ENCODE measurements around the gene FANCE. TPM values are rescaled to one million over a fixed set of nuclear protein-coding genes. Genes with fewer than 3 reads are reported as not detected.
A peak's percentile ranks its signal among the peaks of the same experiment; 100 is the strongest.

Gene FANCE
- polyA plus RNA-seq (ENCODE audit: insufficient read length in 4 of 4): 10 to 100 TPM in 1 of 4 donors, 1 to 10 TPM in 3; 7.1 to 12.5 (median 9.7) TPM

DNA sequence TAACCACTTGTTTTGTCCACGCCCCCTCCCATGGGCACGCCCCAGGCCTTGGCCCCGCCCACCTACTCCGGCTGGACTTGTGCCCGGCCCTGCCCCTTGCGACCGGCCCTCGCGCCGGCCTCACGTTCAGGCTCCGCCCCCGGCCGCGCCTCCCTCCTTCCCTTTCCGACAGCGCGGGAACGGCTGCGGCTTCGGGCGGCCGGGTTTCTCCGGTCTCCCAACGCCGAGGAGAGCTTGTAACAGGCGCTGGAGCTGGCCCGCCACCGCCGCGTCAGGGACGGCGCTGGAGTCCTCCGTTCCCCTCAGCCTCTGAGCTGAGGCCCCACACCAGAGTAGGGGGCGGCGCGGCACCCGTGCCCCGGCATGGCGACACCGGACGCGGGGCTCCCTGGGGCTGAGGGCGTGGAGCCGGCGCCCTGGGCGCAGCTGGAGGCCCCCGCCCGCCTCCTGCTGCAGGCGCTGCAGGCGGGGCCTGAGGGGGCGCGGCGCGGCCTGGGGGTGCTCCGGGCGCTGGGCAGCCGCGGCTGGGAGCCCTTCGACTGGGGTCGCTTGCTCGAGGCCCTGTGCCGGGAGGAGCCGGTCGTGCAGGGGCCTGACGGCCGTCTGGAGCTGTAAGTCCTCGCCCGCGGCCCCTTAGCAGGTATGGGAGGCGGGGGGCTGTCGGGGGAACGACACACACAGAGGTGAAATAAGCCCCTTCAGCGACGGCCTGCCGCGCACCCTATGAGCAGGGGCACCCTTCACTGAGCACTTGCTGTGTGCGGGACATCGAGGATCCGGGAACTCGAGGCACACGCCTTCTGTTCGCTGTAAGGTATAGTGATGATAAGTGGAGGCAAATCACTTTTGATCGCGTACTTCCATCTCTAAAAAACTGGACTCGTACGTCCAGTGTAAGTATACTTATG is at the start of gene FANCE:
Gene FANCE, plus strand, starts transcription at position 156 of the 908 bp plus-strand sequence. Its CDS starts 208 bp downstream, at position 364.
- peak; percentile 78 to 91 (median 87) for DNase-seq (ENCODE audit: low read depth in 4 of 4, low spot score in 3 of 4)

DNA sequence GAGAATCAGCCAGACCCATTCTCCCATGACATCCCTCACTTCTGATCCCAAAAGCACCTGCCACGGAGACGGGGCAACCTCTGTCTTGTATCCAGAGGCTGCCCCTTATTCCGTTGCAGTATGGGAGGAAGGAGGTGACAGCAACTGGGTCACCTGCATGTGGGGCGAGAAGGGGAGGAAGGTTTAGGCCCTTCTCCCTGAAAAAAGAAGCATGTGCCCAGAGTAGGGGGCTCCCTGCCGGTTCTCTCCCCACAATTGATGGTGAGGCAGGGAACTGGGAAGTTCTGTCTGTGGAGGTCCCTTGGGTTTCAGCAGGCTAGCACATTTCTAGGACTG is 49.3 kb upstream of the FANCE start:
- DNase-seq (ENCODE audit: low read depth in 4 of 4, low spot score in 3 of 4): no peak

DNA sequence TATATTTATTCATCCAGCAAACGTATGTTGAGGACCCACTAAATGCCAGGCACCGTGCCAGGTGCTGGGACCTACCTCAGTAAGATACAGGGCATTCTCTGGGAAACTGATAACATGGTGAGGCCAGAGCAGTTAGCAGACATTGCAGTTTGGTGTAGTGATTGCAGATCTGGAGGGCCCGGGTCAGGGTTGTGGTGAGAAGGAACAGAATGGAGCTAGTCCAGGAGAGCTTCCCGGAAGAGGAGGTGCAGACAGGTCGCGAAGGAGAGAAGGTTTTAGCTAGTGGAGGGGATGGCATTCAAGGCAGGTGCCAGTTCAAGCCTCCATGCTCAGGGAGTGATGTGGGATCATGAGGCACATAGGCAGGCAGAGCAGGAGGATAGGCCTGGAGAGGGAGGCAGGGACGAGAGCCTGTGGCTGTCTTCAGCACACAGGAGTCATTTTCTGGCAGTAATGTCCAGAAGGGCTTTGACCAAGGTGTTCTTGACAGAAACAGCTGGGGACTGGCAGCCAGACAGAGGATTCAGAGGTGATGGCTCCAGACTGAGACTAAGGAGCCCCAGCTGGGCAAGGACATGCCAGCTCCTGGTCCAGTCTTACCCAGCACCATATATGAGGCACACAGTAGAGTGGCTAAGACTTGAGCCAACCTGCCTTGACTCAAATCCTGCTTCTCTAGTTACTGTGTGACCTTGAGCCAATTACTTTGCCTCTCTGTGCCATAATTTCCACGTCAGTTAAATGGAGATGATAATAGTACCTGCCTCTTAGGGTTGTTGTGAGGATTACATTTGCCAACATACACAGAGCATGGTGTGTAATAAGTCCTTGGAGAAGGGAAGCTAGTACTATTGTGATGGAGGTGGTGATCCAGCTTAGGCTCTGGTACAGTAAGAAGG is 48.3 kb upstream of the FANCE start:
- DNase-seq (ENCODE audit: low read depth in 4 of 4, low spot score in 3 of 4): no peak

- DNase-seq (ENCODE audit: low read depth in 4 of 4, low spot score in 3 of 4): no peak
These were observed 45.2 kb upstream of the FANCE start for GRCh38 chr6:35406711-35407485.

DNA sequence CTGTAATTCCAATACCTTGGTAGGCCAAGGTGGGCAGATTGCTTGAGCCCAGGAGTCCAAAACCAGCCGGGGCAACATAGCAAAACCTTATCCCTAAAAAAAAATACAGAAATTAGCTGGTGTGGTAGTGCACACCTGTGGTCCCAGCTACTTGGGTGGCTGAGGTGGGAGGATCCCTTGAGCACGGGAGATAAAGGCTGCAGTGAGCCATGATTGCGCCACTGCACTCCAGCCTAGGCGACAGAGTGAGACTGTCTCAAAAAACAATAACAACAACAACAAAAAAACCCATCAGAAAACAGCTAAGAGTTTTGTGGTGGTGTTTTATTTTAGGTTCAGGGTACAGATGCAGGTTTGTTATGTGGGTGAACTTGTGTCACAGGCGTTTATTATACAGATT is 42.9 kb upstream of the FANCE start:
- DNase-seq (ENCODE audit: low read depth in 4 of 4, low spot score in 3 of 4): no peak

- no peak for DNase-seq (ENCODE audit: low read depth in 4 of 4, low spot score in 3 of 4)
These were observed 42.0 kb upstream of the FANCE start for GRCh38 chr6:35410131-35410530.

DNA sequence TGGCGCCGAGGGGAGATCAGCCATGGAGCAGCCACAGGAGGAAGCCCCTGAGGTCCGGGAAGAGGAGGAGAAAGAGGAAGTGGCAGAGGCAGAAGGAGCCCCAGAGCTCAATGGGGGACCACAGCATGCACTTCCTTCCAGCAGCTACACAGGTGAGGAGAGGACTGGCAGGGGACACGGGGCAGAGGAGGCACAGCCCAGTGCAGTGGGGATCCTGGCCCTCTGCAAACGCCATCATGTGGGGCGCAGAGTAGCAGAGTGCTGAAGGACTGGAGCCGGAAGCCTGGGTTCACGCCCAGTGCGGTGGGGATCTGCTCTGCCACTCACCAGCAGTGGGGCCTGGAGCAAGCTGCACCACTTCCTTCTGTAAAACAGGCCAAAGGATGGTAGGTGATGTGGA is 41.1 kb upstream of the FANCE start:
- DNase-seq (ENCODE audit: low read depth in 4 of 4, low spot score in 3 of 4): no peak

GRCh38 chr6:35412102-35412501 is 40.0 kb upstream of the FANCE start:
- no peak for DNase-seq (ENCODE audit: low read depth in 4 of 4, low spot score in 3 of 4)

- no peak for DNase-seq (ENCODE audit: low read depth in 4 of 4, low spot score in 3 of 4)
These were observed 38.2 kb upstream of the FANCE start for GRCh38 chr6:35413911-35414310.

- no peak for DNase-seq (ENCODE audit: low read depth in 4 of 4, low spot score in 3 of 4)
These were observed 36.9 kb upstream of the FANCE start for GRCh38 chr6:35415065-35415891.

- no peak for DNase-seq (ENCODE audit: low read depth in 4 of 4, low spot score in 3 of 4)
These were observed 34.0 kb upstream of the FANCE start for GRCh38 chr6:35417979-35418661.

DNA sequence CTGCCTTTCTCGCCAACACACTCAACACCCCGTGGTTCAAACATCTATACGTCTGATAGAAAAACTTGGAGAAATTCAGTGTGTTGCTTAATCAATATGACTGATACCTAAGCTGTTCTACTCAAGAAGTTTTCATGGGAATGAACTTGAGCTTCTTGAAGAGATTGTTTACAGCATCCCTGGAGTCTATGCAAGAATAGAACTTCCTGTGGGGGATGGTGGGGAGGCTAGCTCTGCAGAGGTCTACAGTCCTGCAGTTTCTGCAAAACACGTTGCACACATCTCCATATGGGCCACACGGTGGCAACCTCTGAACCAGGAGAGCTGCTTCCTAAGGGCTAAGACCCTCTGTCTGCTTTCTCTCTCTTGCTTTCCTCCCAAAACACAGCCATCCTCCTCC is 32.7 kb upstream of the FANCE start:
- no peak for DNase-seq (ENCODE audit: low read depth in 4 of 4, low spot score in 3 of 4)

DNA sequence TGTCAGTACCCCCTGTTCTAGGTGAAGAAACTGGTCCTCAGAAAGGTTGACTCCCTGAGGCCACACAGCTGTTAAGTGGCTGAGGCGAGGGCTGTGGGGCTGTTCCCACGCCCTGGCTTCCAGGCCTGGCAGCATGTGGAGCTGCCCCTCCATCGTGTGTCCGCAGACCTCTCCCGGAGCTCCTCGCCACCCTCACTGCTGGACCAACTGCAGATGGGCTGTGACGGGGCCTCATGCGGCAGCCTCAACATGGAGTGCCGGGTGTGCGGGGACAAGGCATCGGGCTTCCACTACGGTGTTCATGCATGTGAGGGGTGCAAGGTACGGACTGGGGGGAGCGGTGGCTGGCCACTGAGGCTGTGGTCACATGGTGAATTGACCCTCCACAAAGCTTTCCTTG is 32.2 kb upstream of the FANCE start:
- no peak for DNase-seq (ENCODE audit: low read depth in 4 of 4, low spot score in 3 of 4)

DNA sequence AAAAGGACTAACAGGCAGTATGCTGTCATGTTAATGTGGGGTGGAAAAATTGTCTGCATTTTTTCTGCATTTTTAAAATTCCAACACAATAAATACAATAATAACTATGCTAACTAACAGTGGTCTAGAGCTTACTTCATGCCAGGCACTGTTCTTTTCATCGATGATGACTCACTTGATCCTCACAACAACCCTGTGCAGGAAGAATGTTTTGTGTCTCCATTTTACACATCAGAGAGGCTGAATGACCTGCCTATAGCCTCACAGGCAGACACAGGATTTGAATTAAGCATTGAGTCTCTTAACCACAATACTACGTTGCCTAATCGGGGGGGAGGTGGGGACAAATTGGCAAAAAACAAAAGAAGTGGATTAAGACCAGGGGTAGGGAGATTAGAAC is 26.9 kb upstream of the FANCE start:
- DNase-seq (ENCODE audit: low read depth in 4 of 4, low spot score in 3 of 4): no peak

DNA sequence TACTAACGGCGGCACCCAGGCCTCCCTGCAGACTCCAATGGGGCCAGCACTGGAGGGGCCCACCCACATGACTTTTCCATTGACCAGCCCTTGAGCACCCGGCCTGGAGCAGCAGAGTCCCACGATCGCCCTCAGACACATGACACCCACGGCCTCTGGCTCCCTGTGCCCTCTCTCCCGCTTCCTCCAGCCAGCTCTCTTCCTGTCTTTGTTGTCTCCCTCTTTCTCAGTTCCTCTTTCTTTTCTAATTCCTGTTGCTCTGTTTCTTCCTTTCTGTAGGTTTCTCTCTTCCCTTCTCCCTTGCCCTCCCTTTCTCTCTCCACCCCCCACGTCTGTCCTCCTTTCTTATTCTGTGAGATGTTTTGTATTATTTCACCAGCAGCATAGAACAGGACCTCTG is 26.1 kb upstream of the FANCE start:
- DNase-seq (ENCODE audit: low read depth in 4 of 4, low spot score in 3 of 4): no peak

DNA sequence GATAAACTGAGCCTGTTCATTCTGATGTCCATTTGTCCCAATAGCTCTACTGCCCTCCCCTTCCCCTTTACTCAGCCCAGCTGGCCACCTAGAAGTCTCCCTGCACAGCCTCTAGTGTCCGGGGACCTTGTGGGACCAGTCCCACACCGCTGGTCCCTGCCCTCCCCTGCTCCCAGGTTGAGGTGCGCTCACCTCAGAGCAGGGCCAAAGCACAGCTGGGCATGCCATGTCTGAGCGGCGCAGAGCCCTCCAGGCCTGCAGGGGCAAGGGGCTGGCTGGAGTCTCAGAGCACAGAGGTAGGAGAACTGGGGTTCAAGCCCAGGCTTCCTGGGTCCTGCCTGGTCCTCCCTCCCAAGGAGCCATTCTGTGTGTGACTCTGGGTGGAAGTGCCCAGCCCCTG is 24.7 kb upstream of the FANCE start:
- DNase-seq (ENCODE audit: low read depth in 4 of 4, low spot score in 3 of 4): no peak

GRCh38 chr6:35427851-35428321 is 24.3 kb upstream of the FANCE start:
- no peak for DNase-seq (ENCODE audit: low read depth in 4 of 4, low spot score in 3 of 4)

- DNase-seq (ENCODE audit: low read depth in 4 of 4, low spot score in 3 of 4): no peak
These were observed 23.6 kb upstream of the FANCE start for GRCh38 chr6:35428421-35429149.

DNA sequence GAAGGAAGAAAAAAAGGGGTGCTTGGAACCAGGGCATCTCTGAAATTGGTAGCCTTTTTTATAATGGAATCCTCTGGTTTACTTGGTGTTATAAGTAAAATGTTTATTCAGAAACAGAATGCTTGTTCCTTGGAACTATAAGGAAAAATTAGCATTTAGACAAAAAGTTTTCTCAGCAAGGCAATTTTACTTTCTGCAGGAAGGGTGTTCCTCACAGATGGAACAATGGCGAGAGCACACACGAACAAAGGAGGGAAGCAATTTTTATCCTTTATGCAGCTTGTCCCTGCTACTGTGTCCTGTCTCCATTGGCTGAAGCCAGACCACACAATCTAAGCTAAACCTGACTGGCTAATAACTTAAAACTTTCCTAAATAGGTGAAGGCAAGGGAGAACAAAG is 22.7 kb upstream of the FANCE start:
- no peak for DNase-seq (ENCODE audit: low read depth in 4 of 4, low spot score in 3 of 4)
